Adrenal gland (tissue), 5 donors: ENCODE data around the gene PRKG1.

Experiments used
- CTCF ChIP-seq, 6 experiments: fragments of 450-650 bp in 4 of 6; fragments of 200-600 bp in 2 of 6; sonication (generic) in 1 of 6; IDR thresholded peaks; 1 replicate in 5 of 6; 2 replicates in 1 of 6; pipeline versions ENCODE4 v1.5.1 to v1.8.0; 2016 to 2021; ENCODE audit warnings: antibody characterized with exemption in 6 of 6, mild to moderate bottlenecking in 2 of 6, moderate library complexity in 1 of 6
- POLR2A ChIP-seq, 2 donors: fragments of 450-650 bp; IDR thresholded peaks; one replicate each; pipeline ENCODE4 v1.6.1; 2017; ENCODE audit warnings: antibody characterized with exemption in 2 of 2, mild to moderate bottlenecking in 2 of 2, moderate library complexity in 1 of 2
- donor health status: DM: no; HTN: no; CAD: no.

GRCh38 chr10:51394039-51394438 lies 319.8 kb downstream of the PRKG1 start:
- TF ChIP-seq CTCF (IDR thresholded peaks at IDR 0.05) (no peak), POLR2A (IDR thresholded peaks at IDR 0.05) (no peak)
